Activated T-helper 2 cell treated with anti-CD3 and anti-CD28 coated beads, Interferon-gamma antibody, Interleukin-2, Interleukin-4, amounts not matched to agents 10 μg/mL and 5 μg/mL and 100 μg/mL, durations not matched to agents 14 hours and 24 hours and 36 hours (primary cell): ENCODE measurements around the gene PIGU. TPM values are rescaled to one million over a fixed set of nuclear protein-coding genes. Genes with fewer than 3 reads are reported as not detected.

ENCODE experiments used
- DNase-seq: peaks from one replicate; pipeline ENCODE4 v3.0.0; 2021; ENCODE audit warnings: low spot score
- H3K27ac Mint-ChIP-seq: one replicate; pipeline ENCODE4 v1.8.0; 2021; ENCODE audit warnings: mixed read lengths
- H3K27me3 Mint-ChIP-seq: one replicate; pipeline ENCODE4 v1.8.0; 2021; ENCODE audit warnings: low read depth, mixed read lengths
- H3K36me3 Mint-ChIP-seq: one replicate; pipeline ENCODE4 v1.8.0; 2021; ENCODE audit warnings: low read depth, mixed read lengths
- H3K4me1 Mint-ChIP-seq: one replicate; pipeline ENCODE4 v1.8.0; 2021; ENCODE audit warnings: low read depth, mixed read lengths
- H3K4me3 Mint-ChIP-seq: one replicate; pipeline ENCODE4 v1.8.0; 2021; ENCODE audit warnings: low read depth, mild to moderate bottlenecking, moderate library complexity, mixed read lengths
- H3K9me3 Mint-ChIP-seq: one replicate; pipeline ENCODE4 v1.8.0; 2021; ENCODE audit warnings: mixed read lengths
- intact Hi-C: fragments of 100-400 bp; cut with micrococcal nuclease; formaldehyde crosslinking; loops from one replicate; pipeline ENCODE4 v1.15.1; 2023
- total RNA-seq: library from RNA; stranded (reverse); gene quantifications from 2 replicates; pipeline ENCODE4 v1.2.3, GENCODE V29; 2022

PIGU gene
- total RNA-seq, 1 donor from 2014 or later: 24.9 TPM

- H3K4me3 Mint-ChIP-seq: no peak overlapping the region
- no peak overlapping the region for H3K27ac Mint-ChIP-seq
- no peak for DNase-seq
- intact Hi-C loops: loop anchor here (5.0 kb wide), 1 partner anchor 55 kb away; no protein-coding TSS in a partner anchor
- no peaks in the 10 kb centered on the region for H3K27me3 Mint-ChIP-seq
- no peaks in the 10 kb centered on the region for H3K9me3 Mint-ChIP-seq
- H3K4me1 Mint-ChIP-seq: peaks cover 26% of the 10 kb centered on the region
- H3K36me3 Mint-ChIP-seq: peaks cover 38% of the 10 kb centered on the region
Observed at GRCh38 chr20:34711813-34712430, 35.0 kb upstream of the PIGU start.

DNA sequence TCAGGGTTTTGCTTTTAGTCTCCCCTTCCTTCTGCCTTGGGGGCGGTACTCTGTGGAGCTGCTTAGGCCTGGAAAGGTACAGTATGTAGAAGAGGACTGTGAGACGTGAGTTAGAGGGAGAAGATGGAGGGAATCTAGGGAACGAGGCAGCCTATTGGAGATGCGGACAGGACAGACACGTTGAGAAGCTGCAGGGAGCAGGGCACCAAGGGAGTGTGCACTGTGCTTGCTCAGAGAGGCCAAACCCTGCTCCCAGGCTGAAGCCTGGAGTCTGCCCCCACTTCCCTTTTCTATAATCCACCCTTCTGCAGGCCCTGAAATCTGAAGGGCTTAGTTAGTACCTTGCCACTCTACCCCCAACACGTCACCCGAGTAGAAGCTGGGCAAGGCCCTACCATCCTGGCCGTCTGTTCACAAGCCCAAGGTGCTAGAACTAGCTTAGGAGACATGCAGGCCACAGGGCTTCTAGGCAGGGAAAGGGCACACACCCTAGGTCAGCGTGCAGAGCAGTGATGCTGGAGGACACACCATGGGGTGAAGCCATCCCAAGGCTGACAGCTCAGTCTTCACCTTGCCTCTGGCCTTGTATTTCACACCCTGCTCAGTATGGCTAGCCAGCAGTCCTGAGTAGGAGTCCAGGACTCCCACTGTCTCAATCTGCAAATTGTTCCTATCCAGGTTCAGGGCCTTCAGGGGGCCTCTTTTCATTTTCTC lies 34.1 kb upstream of the PIGU start:
- H3K4me3 Mint-ChIP-seq: peak overlapping the region; percentile 83
- DNase-seq: no peak
- H3K9me3 Mint-ChIP-seq: no peaks in the 10 kb centered on the region
- H3K36me3 Mint-ChIP-seq: peaks cover 38% of the 10 kb centered on the region
- peaks cover 30% of the 10 kb centered on the region for H3K4me1 Mint-ChIP-seq
- intact Hi-C loops: loop anchor here (5.0 kb wide), 1 partner anchor 56 kb away; no protein-coding TSS in a partner anchor
- H3K27me3 Mint-ChIP-seq: no peaks in the 10 kb centered on the region
- H3K27ac Mint-ChIP-seq: peak overlapping the region; percentile 62

DNA sequence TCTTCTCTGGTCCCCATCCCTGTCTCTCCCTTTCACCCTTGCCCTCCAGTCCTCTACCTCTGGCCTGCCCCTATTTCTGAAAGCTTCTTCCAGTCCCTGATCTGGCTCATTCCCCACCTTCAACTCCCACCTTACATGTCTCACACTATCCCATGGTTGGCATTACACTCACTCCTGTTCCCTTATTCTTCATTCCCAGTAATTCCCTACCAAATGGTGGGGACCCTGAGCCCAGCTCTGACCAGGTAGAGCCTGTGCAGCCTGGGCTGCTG lies 33.6 kb upstream of the PIGU start:
- H3K36me3 Mint-ChIP-seq: peaks cover 38% of the 10 kb centered on the region
- H3K4me3 Mint-ChIP-seq: peak overlapping the region; percentile 83
- no peaks in the 10 kb centered on the region for H3K9me3 Mint-ChIP-seq
- H3K4me1 Mint-ChIP-seq: peaks cover 30% of the 10 kb centered on the region
- peak overlapping the region; percentile 62 for H3K27ac Mint-ChIP-seq
- intact Hi-C loops: loop anchor here (5.0 kb wide), 1 partner anchor 57 kb away; no protein-coding TSS in a partner anchor
- no peaks in the 10 kb centered on the region for H3K27me3 Mint-ChIP-seq
- no peak for DNase-seq

DNA sequence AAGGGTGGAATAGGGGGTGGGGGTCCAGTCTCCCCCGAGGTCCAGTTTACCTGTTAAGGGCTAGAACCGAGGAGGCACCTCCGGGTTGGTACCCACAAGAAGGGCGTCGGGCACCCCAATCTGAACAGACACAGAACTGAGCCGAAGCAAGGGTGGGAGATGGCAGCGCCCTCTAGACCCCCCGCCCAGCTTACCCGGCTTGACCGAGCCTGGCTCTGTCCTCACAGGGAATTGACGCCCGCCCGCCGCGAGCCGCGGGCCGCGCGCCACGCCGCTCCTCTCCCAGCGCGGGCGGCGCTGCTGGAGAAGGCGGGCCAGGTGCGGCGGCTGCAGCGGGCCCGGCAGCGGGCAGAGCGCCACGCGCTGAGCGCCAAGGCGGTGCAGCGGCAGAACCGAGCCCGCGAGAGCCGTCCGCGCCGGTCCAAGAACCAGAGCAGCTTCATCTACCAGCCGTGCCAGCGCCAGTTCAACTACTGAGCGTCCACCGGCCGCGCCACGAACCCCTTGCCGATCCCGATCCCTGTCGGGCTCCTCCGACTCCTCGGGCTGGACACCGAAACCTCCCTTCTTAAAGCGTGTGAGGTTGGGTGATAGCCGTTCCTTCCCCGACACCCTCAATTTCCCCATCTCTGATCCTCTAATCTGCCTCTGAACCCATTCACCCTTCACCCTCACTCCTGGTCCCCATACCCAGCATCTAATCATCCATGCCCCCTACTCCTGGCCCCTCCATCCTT lies 33.1 kb upstream of the PIGU start:
- Mint-ChIP-seq H3K27ac (peak overlapping the region; percentile 89), H3K4me1 (peaks cover 30% of the 10 kb centered on the region), H3K36me3 (peaks cover 38% of the 10 kb centered on the region), H3K4me3 (peak overlapping the region; percentile 84), H3K9me3 (no peaks in the 10 kb centered on the region), H3K27me3 (no peaks in the 10 kb centered on the region)
- intact Hi-C loops: loop anchor here (1.0 to 5.0 kb wide), 2 partner anchors 33 to 57 kb away; partner anchors contain the start of gene PIGU
- no peak for DNase-seq

GRCh38 chr20:34709044-34709830 lies 32.3 kb upstream of the PIGU start:
- H3K4me3 Mint-ChIP-seq: peak overlapping the region; percentile 84
- H3K36me3 Mint-ChIP-seq: peaks cover 35% of the 10 kb centered on the region
- no peaks in the 10 kb centered on the region for H3K27me3 Mint-ChIP-seq
- intact Hi-C loops: loop anchor here (1.0 kb wide), 1 partner anchor 32 kb away; the partner anchor contains the start of gene PIGU
- H3K27ac Mint-ChIP-seq: peak overlapping the region; percentile 89
- H3K9me3 Mint-ChIP-seq: no peaks in the 10 kb centered on the region
- peaks cover 33% of the 10 kb centered on the region for H3K4me1 Mint-ChIP-seq
- DNase-seq: peak; percentile 77

DNA sequence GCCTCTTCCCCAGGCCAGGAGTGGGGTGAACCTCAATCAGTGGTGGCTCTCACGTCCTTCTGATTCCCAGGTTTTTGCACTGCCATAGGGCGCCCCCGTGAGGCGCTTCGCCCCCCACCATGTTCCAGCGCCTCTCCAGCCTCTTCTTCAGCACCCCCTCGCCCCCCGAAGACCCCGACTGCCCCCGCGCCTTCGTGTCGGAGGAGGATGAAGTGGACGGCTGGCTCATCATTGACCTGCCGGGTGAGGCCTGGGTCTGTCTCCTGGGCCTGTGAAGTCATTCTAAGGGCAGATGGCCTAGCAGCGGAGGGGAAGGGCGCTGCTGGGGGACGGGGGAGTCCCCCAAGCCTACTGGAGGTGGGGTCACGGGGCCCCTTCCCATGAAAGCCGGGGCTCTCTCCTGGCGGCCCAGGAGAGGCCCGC lies 31.7 kb upstream of the PIGU start:
- Mint-ChIP-seq H3K4me3 (peak overlapping the region; percentile 84), H3K36me3 (peaks cover 34% of the 10 kb centered on the region), H3K9me3 (no peaks in the 10 kb centered on the region), H3K27me3 (no peaks in the 10 kb centered on the region), H3K4me1 (peaks cover 34% of the 10 kb centered on the region), H3K27ac (peak overlapping the region; percentile 89)
- peak; percentile 46 for DNase-seq
- intact Hi-C loops: loop anchor here (1.0 kb wide), 3 partner anchors 31 to 192 kb away; partner anchors contain the start of genes DYNLRB1 and PIGU

GRCh38 chr20:34706912-34707784 lies 30.3 kb upstream of the PIGU start:
- Mint-ChIP-seq H3K27ac (no peak overlapping the region), H3K9me3 (no peaks in the 10 kb centered on the region), H3K27me3 (peaks cover 8% of the 10 kb centered on the region), H3K4me3 (no peak overlapping the region), H3K36me3 (peaks cover 20% of the 10 kb centered on the region), H3K4me1 (peaks cover 31% of the 10 kb centered on the region)
- intact Hi-C loops: no loop called here
- no peak for DNase-seq

DNA sequence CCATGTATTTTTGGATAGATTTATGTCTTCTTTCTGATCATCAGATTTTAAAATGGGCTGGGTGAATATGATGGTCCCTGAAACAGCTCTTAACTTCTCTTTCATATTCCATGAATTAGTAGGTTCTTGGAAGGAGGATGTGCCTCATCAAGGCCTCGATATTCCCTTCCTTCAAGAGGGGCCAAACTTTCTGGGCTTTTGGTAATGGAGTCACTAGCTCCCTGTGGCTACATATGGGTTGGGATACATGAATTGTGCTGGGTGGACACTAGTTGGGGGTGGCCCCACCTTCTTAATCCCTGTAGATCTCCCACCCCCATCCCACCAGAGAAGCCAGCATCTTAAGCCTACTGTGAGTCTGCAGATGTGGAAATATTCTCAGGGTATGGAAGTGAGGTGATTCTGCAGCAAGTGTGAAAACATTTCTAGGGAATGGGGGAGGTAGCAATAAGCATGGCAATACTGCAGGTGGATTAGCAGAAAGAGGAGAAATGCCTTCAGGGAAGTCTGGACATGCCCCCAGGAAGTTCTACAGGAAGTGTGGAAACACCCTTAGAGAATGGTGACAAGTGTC lies 29.5 kb upstream of the PIGU start:
- Mint-ChIP-seq H3K36me3 (peaks cover 13% of the 10 kb centered on the region), H3K4me1 (peaks cover 30% of the 10 kb centered on the region)
- intact Hi-C loops: no loop called here

DNA sequence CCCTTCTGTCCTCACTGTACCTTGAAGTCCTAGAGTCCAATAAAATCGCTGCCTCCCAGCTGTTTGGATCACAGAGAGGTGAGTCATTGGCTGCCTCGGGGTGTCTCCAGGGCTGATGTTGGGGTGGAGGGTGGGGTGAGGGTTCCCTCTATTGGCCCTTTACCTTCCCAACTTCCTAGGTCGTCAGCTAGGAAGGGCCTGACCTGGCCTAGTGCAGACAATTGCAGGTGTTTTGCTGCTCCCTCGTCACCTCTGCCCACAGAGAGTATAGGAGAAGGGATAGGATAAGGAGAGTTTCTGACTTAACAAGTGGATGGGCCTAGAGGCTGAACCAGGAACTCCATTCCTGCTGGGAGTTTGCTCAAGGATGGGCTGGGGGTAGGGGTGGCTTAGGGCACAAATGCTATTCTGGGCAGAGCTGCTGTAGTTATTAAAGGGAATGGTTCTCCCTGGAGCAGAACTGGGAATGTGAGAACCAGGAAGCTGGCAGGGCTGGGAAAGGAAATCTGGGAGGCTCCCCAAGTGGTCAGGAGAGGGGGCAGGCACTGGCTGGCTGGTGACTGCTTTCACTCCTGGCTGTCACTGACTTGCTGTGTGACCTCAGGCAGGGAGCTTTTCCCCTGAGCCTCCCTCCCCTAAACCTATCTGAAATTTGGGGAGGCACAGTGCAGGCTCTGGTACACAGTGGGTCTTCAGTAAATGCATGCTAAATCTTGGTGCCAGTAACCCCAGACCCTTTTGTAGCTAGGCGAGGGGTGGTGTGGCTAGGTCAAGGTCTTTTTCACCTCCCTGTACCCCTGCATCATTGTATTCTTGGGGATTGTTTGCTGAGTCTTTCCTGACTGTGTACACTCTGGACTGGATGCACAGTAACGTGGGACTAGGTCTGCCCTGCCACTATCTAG lies 28.8 kb upstream of the PIGU start:
- Mint-ChIP-seq H3K9me3 (no peaks in the 10 kb centered on the region), H3K27me3 (peaks cover 12% of the 10 kb centered on the region), H3K4me3 (peak overlapping the region; percentile 85), H3K4me1 (peaks cover 29% of the 10 kb centered on the region), H3K36me3 (peaks cover 5% of the 10 kb centered on the region), H3K27ac (peak overlapping the region; percentile 49)
- no peak for DNase-seq
- intact Hi-C loops: no loop called here

More for the DNA sequence above, 29.5 kb upstream of the PIGU start:
- H3K27me3 Mint-ChIP-seq: peaks cover 12% of the 10 kb centered on the region
- no peak overlapping the region for H3K27ac Mint-ChIP-seq
- no peak for DNase-seq
- no peaks in the 10 kb centered on the region for H3K9me3 Mint-ChIP-seq
- peak overlapping the region; percentile 6 for H3K4me3 Mint-ChIP-seq

- DNase-seq: no peak
- Mint-ChIP-seq H3K4me3 (peak overlapping the region; percentile 85), H3K27me3 (peaks cover 12% of the 10 kb centered on the region), H3K27ac (peak overlapping the region; percentile 91), H3K4me1 (peaks cover 24% of the 10 kb centered on the region), H3K9me3 (no peaks in the 10 kb centered on the region), H3K36me3 (no peaks in the 10 kb centered on the region)
- intact Hi-C loops: no loop called here
Observed at GRCh38 chr20:34705008-34705396, 28.1 kb upstream of the PIGU start.
